ENCODE measurements around the gene PTGR1. TPM values are rescaled to one million over a fixed set of nuclear protein-coding genes. Genes with fewer than 3 reads are reported as not detected.
A peak's percentile ranks its signal among the peaks of the same experiment; 100 is the strongest.
"Not testable (repeated sequence)": the region's sequence is repeated elsewhere in the genome, so short reads cannot be mapped to it uniquely, and the experiment has no call there.

The PTGR1 gene
- total RNA-seq, 1 donor from 2014 or later = 42.0 TPM

GRCh38 chr9:111559000-111559610 is 40.3 kb downstream of the PTGR1 start:
- intact Hi-C loops (cut with DNase I) = no loop called here
- no peak for DNase-seq (ENCODE audit: low spot score)

- DNase-seq (ENCODE audit: low spot score); intact Hi-C loops (cut with DNase I): not testable (repeated sequence)
Measured at GRCh38 chr9:111555425-111555824, 44.0 kb downstream of the PTGR1 start.

GRCh38 chr9:111548623-111549022 is 50.8 kb downstream of the PTGR1 start:
- intact Hi-C loops (cut with DNase I) = no loop called here
- DNase-seq (ENCODE audit: low spot score) = no peak

GRCh38 chr9:111542497-111543254 is 56.8 kb downstream of the PTGR1 start:
- intact Hi-C loops (cut with DNase I) = no loop called here
- no peak for DNase-seq (ENCODE audit: low spot score)

GRCh38 chr9:111533099-111533790 is 66.2 kb downstream of the PTGR1 start:
- no peak for DNase-seq (ENCODE audit: low spot score)
- intact Hi-C loops (cut with DNase I) = no loop called here

GRCh38 chr9:111531716-111532115 is 67.7 kb downstream of the PTGR1 start:
- intact Hi-C loops (cut with DNase I) = no loop called here
- no peak for DNase-seq (ENCODE audit: low spot score)

- intact Hi-C loops (cut with DNase I) = loop anchor here (10.0 kb wide), 1 partner anchor 75 kb away; no protein-coding TSS in a partner anchor
- DNase-seq (ENCODE audit: low spot score) = no peak
Measured at GRCh38 chr9:111529787-111530186, 69.7 kb downstream of the PTGR1 start.

- intact Hi-C loops (cut with DNase I) = loop anchor here (10.0 kb wide), 1 partner anchor 73 kb away; no protein-coding TSS in a partner anchor
- DNase-seq (ENCODE audit: low spot score) = no peak
Measured at GRCh38 chr9:111527347-111527746, 72.1 kb downstream of the PTGR1 start.

GRCh38 chr9:111525056-111525977 is 74.1 kb downstream of the PTGR1 start, which contains the start of gene ZNF483:
ZNF483 (plus strand) TSS chr9:111525179; CDS start chr9:111527396, 2,217 bp downstream.
- intact Hi-C loops (cut with DNase I) = loop anchor here (10.0 kb wide), 1 partner anchor 71 kb away; no protein-coding TSS in a partner anchor
- peak; percentile 77 for DNase-seq (ENCODE audit: low spot score)

GRCh38 chr9:111524731-111525055 is 74.8 kb downstream of the PTGR1 start:
- DNase-seq (ENCODE audit: low spot score) = no peak
- intact Hi-C loops (cut with DNase I) = loop anchor here (10.0 kb wide), 1 partner anchor 70 kb away; no protein-coding TSS in a partner anchor

- intact Hi-C loops (cut with DNase I) = no loop called here
- no peak for DNase-seq (ENCODE audit: low spot score)
Measured at GRCh38 chr9:111516061-111516465, 83.4 kb downstream of the PTGR1 start.

- intact Hi-C loops (cut with DNase I) = no loop called here
- DNase-seq (ENCODE audit: low spot score) = no peak
Measured at GRCh38 chr9:111514967-111515366, 84.5 kb downstream of the PTGR1 start.

Other genes starting within 250 kb of the PTGR1 start
- 81.5 TPM for gene ECPAS, start 115.3 kb downstream of the PTGR1 start, total RNA-seq
- 7.4 TPM for gene ZNF483, start 74.5 kb downstream of the PTGR1 start, total RNA-seq
- 5.0 TPM for gene DNAJC25, start 31.7 kb upstream of the PTGR1 start, total RNA-seq
- gene GNG10, start 62.0 kb upstream of the PTGR1 start, total RNA-seq = 36.4 TPM
- not detected for gene SHOC1, start 195.3 kb upstream of the PTGR1 start, total RNA-seq

All from cardiac septum (tissue), 1 donor.